ENCODE results near the gene ECPAS.
"Not testable (repeated sequence)": the region's sequence is repeated elsewhere in the genome, so short reads cannot be mapped to it uniquely, and the experiment has no call there.

DNA sequence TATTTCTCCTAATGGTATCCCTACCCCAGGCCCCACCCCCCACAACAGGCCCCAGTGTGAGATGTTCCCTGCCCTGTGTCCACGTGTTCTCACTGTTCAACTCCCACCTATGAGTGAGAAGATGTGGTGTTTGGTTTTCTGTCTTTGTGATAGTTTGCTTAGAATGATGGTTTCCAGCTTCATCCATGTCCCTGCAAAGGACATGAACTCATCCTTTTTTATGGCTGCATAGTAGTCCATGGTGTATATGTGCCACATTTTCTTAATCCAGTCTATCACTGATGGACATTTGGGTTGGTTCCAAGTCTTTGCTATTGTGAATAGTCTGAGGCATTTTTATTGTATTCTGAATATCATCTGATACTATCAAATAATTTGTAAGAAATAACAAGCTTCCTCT is 38.4 kb downstream of the ECPAS start:
- TF ChIP-seq, protein P1, sequence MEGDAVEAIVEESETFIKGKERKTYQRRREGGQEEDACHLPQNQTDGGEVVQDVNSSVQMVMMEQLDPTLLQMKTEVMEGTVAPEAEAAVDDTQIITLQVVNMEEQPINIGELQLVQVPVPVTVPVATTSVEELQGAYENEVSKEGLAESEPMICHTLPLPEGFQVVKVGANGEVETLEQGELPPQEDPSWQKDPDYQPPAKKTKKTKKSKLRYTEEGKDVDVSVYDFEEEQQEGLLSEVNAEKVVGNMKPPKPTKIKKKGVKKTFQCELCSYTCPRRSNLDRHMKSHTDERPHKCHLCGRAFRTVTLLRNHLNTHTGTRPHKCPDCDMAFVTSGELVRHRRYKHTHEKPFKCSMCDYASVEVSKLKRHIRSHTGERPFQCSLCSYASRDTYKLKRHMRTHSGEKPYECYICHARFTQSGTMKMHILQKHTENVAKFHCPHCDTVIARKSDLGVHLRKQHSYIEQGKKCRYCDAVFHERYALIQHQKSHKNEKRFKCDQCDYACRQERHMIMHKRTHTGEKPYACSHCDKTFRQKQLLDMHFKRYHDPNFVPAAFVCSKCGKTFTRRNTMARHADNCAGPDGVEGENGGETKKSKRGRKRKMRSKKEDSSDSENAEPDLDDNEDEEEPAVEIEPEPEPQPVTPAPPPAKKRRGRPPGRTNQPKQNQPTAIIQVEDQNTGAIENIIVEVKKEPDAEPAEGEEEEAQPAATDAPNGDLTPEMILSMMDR (IDR thresholded peaks at IDR 0.05) = not testable (repeated sequence)
- not testable (repeated sequence) for TF ChIP-seq POLR2AphosphoS5 (IDR thresholded peaks at IDR 0.05; ENCODE audit: low read depth, low read length)
- TF ChIP-seq, protein P2, sequence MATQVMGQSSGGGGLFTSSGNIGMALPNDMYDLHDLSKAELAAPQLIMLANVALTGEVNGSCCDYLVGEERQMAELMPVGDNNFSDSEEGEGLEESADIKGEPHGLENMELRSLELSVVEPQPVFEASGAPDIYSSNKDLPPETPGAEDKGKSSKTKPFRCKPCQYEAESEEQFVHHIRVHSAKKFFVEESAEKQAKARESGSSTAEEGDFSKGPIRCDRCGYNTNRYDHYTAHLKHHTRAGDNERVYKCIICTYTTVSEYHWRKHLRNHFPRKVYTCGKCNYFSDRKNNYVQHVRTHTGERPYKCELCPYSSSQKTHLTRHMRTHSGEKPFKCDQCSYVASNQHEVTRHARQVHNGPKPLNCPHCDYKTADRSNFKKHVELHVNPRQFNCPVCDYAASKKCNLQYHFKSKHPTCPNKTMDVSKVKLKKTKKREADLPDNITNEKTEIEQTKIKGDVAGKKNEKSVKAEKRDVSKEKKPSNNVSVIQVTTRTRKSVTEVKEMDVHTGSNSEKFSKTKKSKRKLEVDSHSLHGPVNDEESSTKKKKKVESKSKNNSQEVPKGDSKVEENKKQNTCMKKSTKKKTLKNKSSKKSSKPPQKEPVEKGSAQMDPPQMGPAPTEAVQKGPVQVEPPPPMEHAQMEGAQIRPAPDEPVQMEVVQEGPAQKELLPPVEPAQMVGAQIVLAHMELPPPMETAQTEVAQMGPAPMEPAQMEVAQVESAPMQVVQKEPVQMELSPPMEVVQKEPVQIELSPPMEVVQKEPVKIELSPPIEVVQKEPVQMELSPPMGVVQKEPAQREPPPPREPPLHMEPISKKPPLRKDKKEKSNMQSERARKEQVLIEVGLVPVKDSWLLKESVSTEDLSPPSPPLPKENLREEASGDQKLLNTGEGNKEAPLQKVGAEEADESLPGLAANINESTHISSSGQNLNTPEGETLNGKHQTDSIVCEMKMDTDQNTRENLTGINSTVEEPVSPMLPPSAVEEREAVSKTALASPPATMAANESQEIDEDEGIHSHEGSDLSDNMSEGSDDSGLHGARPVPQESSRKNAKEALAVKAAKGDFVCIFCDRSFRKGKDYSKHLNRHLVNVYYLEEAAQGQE (IDR thresholded peaks at IDR 0.05; ENCODE audit: insufficient read depth in 1 of 2, low read depth in 2 of 2, low read length in 1 of 2) = not testable (repeated sequence)
